GM18499 (cell line): ENCODE data around the gene HECTD1.

Source experiments
- ATAC-seq: cut with Tn5 transposase; IDR thresholded peaks from one replicate; pipeline ENCODE4 v1.9.1; 2021; ENCODE audit warnings: moderate number of reproducible peaks; ENCODE audit not compliant: insufficient read depth, unreplicated experiment

Gene HECTD1

DNA sequence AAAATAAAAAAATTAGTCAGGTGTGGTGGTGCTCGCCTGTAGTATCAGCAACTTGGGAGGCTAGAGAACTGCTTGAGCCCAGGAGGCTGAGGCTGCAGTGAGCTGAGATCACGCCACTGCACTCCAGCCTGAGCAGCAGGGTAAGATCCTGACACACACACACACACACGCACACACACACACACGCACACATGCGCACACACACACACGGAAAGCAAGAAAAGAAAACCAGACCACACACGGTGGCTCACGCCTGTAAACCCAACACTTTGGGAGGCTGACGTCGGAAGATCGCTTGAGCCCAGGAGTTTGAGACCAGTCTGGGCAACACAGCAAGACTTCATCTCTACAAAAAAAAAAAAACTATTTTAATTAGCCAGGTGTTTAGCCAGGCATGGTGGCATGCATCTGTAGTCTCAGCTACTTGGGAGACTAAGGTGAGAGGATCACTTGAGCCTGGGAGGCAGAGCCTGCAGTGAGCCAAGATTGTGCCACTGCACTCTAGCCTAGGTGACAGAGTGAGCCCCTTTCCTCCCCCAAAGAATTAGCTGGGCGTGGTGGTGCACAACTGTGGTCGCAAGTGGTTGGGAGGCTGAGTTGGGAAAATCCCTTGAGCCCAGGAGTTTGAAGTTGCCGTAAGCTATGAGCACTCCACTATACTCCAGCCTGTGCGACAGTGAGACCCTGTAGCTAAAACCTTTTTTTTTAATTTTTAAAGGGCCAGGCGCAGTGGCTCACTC is 44.5 kb downstream of the HECTD1 start:
- ATAC-seq, result no peak

GRCh38 chr14:31161274-31161673 is 46.3 kb downstream of the HECTD1 start:
- no peak for ATAC-seq

- no peak for ATAC-seq
Observed at GRCh38 chr14:31159682-31160296, 47.8 kb downstream of the HECTD1 start.

DNA sequence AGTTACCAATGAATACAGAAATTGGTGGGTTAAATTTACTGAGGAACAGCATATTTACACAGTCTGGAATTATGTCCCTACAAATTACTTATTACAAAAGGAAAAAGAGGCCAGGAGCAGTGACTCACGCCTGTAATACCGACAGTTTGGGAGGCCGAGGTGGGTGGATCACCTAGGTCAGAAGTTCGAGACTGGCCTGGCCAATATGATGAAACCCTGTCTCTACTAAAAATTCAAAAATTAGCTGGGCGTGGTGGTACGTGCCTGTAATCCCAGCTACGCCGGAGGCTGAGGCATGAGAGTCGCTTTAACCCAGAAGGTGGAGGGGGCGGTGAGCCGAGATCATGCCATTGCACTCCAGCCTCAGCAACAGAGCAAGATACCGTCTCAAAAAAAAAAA is 52.6 kb downstream of the HECTD1 start:
- ATAC-seq, result no peak

DNA sequence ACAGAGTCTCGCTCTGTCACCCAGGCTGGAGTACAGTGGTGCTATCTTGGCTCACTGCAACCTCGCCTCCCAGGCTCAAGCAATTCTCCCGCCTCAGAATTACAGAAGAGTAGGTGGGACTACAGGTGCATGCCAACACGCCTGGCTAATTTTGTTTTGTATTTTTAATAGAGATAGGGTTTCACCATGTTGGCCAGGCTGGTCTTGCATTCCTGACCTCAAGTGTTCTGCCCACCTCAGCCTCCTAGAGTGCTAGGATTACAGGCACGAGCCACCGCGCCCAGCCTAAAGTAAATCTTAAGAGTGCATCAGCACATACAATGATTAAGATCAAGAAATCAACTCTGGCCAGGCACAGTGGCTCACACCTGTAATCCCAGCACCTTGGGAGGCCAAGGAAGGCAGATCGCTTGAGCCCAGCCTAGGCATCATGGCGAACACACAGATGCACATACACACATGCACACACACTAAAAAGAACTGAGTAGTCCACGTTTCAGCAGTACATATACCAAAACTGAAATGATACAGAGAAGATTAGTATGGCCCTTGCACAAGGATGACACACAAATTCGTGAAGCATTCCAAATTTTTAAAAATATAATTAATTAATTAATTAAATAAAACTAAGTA is 65.0 kb downstream of the HECTD1 start:
- no peak for ATAC-seq

GRCh38 chr14:31139301-31139847 is 68.2 kb downstream of the HECTD1 start:
- ATAC-seq, result no peak

- no peak for ATAC-seq
Observed at GRCh38 chr14:31138301-31138700, 69.3 kb downstream of the HECTD1 start.

DNA sequence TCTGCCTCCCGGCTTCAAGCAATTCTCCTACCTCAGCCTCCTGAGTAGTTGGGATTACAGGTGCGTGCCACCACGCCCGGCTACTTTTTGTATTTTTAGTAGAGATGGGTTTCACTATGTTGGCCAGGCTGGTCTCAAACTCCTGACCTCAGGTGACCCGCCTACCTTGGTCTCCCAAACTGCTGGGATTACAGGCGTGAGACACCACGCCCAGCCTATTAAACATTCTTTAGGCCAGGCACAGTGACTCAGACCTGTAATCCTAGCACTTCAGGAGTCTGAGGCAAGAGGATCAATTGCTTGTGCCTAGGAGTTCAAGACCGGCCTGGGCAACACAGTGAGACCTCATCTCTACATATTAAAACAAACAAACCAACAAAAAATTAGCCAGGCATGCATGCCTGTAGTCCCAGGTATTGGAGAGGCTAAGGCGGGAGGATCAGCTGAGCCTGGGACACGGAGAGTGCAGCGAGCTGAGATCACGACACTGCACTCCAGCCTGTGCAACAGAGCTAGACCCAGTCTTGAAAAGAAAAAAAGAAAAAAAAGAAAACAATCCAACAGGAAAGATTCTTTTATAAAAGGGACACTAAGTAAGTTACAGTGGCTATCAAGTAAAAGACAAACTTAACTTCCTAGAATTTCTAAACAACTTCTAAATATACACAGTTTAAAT is 70.2 kb downstream of the HECTD1 start:
- no peak for ATAC-seq

- ATAC-seq, result no peak
Observed at GRCh38 chr14:31133133-31133532, 74.5 kb downstream of the HECTD1 start.

- no peak for ATAC-seq
Observed at GRCh38 chr14:31128601-31129526, 78.7 kb downstream of the HECTD1 start.

DNA sequence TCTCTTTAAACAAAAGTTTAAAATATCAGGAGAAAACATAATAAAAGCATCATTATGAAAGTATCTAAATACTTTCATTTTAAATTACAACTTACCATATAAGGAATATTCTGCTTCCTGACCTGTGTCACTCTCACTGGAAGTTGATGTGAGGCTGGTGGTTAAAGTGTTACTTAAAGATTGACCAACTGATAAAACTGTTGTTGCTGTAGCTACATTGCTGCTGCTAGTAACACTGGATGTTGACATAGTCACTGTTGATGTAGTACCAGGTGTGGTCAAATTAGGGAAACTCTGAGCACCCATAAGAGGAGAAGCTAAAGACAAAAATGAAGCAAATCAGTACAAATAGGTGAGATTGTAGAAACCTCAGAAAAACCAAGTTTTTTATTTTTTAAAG is 79.9 kb downstream of the HECTD1 start:
- ATAC-seq, result no peak

DNA sequence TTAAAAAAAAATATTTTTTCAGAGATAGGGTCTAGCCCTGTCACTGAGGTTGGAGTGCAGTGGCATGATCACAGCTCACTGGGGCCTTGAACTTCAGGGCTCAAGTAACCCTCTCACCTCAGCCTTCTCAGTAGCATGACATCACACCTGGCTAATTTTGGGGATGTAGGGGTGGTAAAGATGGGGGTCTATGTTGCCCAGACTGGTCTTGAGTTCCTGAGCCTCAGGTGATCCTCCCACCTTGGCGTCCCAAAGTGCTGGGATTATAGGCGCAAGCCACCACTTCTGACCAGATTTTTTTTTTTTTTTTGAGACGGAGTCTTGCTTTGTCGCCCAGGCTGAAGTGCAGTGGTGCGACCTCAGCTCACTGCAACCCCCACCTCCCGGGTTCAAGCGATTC is 80.9 kb downstream of the HECTD1 start:
- no peak for ATAC-seq

- no peak for ATAC-seq
Observed at GRCh38 chr14:31125231-31125630, 82.4 kb downstream of the HECTD1 start.

DNA sequence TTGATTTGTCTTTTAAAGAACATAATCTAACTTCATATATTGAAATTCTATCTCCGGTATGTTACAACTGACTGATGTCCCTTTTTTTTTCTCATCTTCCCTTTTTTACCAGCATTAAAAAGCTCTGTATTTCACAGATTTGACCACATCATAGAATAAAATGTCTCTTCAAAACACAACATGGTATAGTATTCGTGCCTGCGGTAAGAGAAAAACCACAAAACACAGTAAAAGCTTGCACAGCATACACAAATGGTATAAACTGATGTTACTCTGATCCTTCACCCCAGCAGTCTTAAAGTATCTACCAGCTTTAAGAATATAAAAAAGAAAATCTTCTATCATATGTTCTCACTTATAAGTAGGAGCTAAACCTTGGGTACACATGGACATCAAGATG is 83.4 kb downstream of the HECTD1 start:
- no peak for ATAC-seq

DNA sequence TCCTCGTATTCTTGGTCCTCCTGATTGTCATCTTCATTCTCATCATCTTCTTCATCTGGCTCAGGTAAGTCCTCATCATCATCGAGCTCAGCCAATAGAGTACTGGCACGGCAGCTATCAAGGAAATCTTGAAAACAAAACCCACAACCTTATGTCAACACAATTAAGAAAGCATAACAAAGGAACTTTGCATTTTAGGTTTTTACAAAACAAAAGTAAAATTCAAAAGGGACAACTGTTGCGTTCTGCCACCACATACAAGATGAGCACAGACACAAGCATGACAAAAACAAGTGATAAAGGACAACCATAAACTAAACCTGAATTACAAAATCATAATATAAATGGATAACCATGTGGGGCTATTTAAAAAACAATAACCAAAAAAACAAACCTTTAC is 84.7 kb downstream of the HECTD1 start:
- ATAC-seq, result no peak

- no peak for ATAC-seq
Observed at GRCh38 chr14:31122098-31122611, 85.4 kb downstream of the HECTD1 start.

- ATAC-seq, result no peak
Observed at GRCh38 chr14:31118892-31119291, 88.7 kb downstream of the HECTD1 start.

DNA sequence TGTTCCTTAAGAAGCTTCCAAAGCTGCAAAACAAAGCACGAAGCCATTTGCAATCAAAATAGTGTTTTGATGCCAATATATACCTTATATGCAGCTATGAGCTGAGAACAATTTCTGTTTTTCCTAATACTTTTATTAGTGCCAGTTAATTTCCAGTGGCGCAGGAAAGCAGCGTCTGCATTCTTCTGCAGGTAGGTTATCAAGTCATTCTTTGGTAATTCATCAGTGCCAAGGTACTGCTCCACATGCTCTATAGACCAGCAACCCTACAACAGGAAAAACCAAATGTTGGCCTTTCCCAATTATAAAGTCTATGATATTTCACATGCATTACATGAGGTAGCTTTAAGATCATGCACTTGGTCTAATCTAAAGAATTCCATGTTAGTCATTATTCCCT is 93.8 kb downstream of the HECTD1 start:
- no peak for ATAC-seq

GRCh38 chr14:31110872-31111271 is 96.7 kb downstream of the HECTD1 start:
- ATAC-seq, result no peak

DNA sequence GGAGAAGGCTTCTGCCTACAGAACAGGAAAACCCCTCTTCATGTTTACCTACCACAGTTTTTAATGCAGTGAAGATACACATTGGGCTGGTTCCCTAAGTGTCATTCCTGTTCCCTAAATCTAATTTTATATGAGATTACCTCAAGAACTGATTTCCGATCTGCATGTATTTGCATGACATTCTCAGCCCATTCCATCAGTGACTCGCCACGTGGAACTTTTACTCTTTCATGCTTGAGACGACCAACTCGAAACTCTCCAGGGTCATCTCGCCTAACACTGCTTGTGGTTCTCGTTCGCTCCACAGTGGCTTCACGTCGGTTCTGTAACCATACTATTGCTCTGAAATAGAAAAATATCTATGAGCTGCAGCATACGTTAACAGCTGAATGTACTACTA is 98.3 kb downstream of the HECTD1 start:
- ATAC-seq, result no peak
